CD4-positive, alpha-beta T cell treated with Interleukin-15 for 1 hour (primary cell): Measurements from ENCODE around the gene PRIM2.
"Not testable (repeated sequence)": the region's sequence is repeated elsewhere in the genome, so short reads cannot be mapped to it uniquely, and the experiment has no call there.

Experiments
- DNase-seq: peaks from one replicate; pipeline ENCODE4 v3.0.0-alpha.2; 2020

PRIM2 gene

GRCh38 chr6:57449496-57450066 is 132.2 kb downstream of the PRIM2 start:
- DNase-seq: not testable (repeated sequence)

DNA sequence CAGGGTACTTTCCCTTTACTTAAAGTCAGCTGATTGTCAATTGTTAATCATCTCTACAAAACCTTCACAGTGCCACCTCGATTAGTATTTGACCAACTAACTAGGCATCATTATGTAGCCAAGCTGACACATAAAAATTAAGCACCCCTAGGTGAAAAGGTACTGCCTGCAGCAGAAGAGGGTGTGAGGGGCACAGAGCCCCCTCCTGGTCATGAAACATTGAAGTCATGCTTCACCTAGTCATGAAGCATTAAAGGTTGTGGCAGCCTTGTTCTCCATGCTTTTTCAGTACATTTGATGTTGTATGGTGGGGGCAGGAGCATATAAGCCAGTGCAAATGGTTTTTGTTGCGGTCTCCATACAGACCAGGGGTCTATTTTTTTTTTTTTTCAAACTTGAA is 142.4 kb downstream of the PRIM2 start:
- DNase-seq: not testable (repeated sequence)

DNA sequence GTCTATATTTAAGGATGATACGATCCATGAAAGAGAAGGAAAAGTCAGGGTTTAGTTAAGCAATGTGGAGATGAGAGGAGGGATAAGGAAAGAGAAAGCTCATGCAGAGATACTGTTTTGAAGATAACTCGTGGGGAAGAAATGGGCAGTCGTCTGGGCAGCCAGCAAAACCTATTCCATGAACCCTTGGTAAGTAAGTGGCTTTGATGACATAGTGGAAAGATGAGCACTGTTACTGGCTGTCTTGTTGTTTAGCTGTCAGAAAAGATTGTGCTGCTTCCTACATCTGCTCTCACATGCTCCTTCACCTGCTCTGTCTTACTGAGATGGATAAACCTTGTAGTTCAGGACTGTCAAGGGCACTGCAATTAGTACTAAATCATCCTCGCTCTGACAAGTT is 143.6 kb downstream of the PRIM2 start:
- not testable (repeated sequence) for DNase-seq

GRCh38 chr6:57463809-57464208 is 146.4 kb downstream of the PRIM2 start:
- DNase-seq: not testable (repeated sequence)

GRCh38 chr6:57465968-57466367 is 148.5 kb downstream of the PRIM2 start:
- DNase-seq: not testable (repeated sequence)

DNA sequence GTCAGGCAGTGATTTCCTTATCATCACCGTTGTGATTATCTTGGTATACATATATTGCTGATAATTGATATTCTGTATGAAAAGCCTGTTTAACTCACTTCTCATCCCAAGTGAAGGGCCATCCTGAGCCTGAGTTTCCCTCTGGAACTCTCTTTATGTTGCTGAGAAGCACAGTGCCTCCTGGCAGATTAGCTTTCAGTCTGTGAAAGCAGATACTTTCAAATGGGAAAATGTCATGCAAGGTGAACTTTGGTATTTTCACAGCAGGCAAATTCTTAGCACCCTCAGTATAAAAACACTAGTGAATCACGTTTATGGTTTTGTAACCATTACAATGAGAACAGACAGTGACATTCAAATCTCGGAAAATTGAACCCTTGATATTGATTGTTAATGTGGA is 151.6 kb downstream of the PRIM2 start:
- no peak for DNase-seq

- not testable (repeated sequence) for DNase-seq
Observed at GRCh38 chr6:57470148-57470547, 152.7 kb downstream of the PRIM2 start.

DNA sequence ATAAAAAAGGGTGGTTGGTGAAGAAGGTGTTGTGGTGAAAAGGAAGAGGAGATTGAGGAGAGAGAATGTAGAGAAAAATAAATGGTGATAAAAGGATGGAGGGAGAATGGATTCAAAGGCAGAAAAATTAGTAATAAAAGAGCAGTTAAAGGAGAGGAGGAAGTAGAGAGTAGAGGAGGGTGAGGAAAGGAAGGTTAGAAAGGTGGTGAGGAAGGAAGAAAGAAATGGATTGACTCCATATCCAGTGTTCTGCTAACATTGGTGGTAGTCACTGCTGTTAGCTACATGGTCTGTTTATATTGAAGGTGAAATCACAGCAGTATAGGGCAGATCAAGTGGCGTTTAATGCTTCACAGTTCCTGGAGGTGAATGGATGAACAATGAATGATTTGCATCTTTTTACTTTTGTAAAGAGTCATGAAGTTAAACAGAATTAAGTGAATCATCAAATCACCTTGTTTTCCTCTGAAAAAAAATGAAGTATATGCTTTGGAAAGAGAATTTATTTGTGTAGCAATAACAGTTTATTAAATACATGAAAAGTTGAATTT is 154.0 kb downstream of the PRIM2 start:
- not testable (repeated sequence) for DNase-seq

DNA sequence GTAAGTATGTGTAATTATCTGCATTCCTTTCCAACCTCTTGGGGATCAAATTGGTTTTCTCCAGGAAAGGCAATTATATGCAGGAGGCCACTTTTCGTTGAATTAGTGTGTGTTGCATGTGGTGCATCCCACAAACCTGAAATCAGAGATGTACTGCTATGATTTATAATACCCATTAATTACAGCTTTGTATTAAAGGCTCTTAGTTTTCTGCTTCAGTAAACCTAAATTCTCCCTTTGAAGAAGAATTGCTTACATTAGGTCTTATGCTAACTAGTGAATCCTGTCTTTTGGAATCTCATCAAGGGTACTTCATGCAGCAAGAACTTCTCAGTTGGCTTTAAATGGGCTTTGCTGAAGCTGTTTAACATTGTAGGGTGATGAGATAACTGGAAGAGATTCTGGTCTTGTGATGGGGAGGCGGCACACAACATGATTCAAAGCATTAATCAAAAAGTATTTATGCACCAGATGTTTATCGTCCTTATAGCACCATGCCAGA is 155.5 kb downstream of the PRIM2 start:
- not testable (repeated sequence) for DNase-seq

DNA sequence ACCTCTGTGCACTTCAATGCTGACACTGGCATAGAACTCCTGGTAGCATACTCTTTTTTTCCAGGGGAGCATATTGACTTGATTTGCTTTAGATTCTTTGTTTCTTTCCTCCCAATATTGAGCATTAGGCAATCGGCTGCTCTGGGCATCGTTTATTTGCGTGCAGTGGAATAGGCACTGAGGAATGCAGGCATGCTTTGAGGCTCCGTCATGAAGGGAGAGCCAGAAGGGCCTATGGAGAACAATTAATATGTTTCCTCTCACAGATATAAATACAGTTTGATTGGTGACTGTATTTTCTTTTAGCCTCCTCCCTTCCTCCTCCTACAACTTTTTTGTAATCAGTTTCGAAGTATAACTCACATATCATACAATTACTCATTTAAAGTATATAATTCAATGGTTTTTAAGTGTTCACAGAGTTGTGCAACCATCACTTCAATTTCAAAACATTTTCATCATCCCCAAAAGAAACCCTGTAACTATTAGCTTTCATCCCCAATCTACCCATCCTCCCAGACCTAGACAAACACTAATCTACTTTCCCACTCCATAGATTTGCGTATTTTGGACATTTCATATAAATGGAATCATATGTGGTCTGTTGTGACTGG is 157.5 kb downstream of the PRIM2 start:
- DNase-seq: not testable (repeated sequence)

DNA sequence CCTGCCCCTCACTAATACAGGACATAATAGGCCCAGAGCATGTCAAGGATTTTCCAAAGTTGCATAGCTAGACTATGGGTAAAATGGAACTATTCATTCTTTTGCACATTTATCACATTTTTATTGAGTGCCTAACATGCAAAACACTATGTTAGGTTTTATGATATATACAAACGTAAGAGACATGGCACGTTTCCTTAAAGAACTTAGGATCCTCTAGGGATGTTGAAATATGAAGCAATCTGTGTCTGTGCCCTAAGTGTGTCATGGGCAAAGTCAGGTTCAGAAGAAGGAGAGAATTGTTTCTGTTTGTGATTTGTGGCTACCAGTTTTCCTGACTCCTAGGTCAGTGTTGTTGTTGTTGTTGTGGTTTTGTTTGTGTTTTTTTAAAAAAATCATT is 158.2 kb downstream of the PRIM2 start:
- DNase-seq: not testable (repeated sequence)

- not testable (repeated sequence) for DNase-seq
Observed at GRCh38 chr6:57480194-57480593, 162.8 kb downstream of the PRIM2 start.

GRCh38 chr6:57481121-57481520 is 163.7 kb downstream of the PRIM2 start:
- DNase-seq: not testable (repeated sequence)

GRCh38 chr6:57482471-57482870 is 165.0 kb downstream of the PRIM2 start:
- not testable (repeated sequence) for DNase-seq

DNA sequence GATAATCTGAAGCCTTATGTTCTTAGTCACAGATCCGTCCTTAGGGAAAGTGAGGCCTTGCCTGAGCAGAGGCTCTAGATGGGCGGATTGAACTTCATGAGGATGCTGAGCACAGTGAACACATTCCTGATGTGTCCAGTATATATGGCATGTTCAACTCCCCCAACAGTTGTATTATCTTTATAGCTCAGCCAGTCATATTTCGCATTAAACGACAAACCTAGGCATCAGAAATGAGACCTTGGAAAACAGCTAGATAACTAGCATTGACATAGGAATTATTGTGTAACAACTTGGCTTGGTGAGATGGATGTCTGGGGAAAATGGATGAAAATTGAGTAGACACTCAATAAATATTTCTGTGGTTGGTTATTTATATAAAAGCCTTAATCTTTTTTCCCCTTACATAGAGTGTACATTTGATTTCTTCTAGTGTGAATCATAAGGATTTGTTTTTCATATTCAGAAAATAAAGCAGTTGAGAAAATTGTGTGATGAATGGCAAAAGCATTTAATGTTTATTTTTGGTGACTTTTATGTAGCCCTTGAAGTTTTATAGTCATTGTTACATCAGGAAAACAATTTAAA is 169.2 kb downstream of the PRIM2 start:
- DNase-seq: not testable (repeated sequence)

DNA sequence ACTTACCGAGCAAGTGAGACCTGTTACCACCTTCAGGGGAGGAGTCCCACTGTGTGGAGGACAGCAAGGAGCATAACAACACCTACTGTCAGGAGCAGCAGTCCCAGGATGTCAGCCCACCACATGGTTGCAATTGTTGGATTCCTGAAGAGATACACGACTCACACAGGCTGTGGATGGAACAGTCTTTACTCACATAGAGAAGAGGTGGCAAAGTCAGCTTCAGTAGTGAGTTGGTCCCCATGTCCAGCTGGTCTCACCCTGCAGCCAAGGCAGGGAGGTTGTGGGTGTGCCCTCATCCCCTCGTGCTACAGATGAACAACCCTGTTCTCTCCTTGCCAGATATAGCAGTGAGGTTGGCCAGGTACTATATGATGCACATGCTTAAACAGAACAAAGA is 171.1 kb downstream of the PRIM2 start:
- not testable (repeated sequence) for DNase-seq

DNA sequence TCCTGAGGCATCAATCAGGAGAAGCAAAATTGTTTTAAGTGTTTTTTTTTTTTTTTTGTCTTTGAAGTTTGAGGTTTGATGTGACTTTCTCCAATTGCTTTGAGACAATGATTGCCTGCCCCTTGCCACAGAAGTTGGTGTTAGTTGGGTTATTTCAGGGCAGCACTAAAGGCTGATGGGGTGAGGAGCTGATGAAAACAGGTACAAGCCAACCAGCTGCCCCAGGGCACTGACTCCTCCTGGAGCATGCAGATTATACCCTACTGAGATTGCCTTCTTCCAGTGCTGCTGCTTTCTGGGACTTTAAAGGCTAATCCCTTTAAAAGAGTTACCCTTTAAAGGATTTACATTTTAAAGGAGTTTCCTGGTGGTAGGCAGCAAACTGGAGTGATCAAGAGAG is 172.5 kb downstream of the PRIM2 start:
- not testable (repeated sequence) for DNase-seq

- not testable (repeated sequence) for DNase-seq
Observed at GRCh38 chr6:57491795-57492194, 174.4 kb downstream of the PRIM2 start.

- not testable (repeated sequence) for DNase-seq
Observed at GRCh38 chr6:57496251-57496650, 178.8 kb downstream of the PRIM2 start.

DNA sequence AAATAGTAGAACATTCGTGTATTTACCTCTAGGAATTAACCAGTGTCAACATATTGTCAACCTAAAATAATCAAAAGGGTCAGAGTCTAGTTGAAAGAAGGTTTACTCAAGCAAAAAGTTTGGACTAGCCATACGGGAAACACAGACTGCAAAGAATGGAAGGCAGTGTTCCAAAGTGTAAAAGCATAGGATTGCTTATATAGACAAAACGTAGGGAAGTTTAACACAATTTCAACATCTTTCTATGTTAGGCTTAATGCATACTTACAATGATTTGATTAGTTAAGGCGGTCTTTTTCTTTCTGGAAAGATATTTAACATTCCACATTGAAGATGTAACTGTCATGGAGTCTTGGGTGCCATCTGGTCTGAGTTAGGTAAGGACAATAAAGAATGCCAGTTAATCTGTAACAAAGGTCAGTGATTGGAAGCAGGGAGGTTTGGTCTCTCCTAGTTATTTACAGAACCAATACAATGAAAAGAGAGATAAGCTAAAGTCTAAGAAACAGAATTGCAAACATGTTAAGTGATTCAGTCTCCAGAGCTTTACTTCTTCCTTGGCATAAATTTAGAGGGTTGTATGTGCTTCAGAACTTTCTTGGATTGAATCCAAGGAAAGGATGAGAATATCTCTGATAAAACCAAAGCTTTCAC is 183.1 kb downstream of the PRIM2 start:
- not testable (repeated sequence) for DNase-seq

DNA sequence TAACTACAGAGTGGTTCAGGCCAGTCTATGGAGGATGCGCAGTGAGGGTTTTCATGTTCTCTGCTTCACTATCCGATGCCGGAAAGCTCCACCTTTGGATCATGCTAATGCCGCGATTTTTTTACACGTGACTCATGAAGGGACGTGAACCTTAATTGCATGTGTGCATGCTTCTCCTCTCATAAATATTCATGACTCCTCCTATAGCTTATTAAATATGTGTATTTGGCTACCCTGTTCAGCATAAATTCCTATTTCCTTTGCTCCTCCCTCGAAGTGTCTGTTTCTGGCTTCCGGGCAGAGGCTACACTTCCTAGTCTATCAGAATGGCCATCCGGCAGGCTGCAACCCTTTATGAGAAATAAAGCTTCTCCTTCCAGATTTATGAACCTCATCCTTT is 185.0 kb downstream of the PRIM2 start:
- not testable (repeated sequence) for DNase-seq

- DNase-seq: not testable (repeated sequence)
Observed at GRCh38 chr6:57505251-57505650, 187.8 kb downstream of the PRIM2 start.

DNA sequence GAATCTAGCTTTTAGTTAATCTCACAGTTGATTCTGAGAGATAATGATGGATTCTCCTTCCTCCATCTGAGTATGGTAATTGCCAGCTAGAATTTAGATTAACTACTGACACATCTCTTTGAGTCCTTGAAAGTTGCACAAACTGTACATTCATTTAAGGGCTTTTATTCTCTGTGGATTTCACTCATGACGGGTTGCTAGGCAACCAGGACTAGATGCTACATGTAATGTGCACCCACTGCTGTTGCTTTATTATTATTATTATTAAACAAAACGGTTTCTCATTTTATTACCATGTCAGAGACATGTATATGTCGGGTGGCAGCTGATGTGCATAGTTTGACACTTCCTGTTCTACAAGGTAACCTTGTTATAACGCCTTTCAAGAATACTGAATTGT is 193.0 kb downstream of the PRIM2 start:
- DNase-seq: not testable (repeated sequence)
